ENCODE data around the gene ERP27.

- TF ChIP-seq CTCF (IDR thresholded peaks at IDR 0.05): no peak
- no peak for TF ChIP-seq POLR2A (IDR thresholded peaks at IDR 0.05)
- TF ChIP-seq POLR2AphosphoS5 (IDR thresholded peaks at IDR 0.05): no peak
- no peak for TF ChIP-seq EP300 (IDR thresholded peaks at IDR 0.05)
Measured at GRCh38 chr12:14910090-14910915, 28.0 kb downstream of the ERP27 start.
